ENCODE data around the gene ADI1. TPM values are rescaled to one million over a fixed set of nuclear protein-coding genes. Genes with fewer than 3 reads are reported as not detected.

The ADI1 gene
- total RNA-seq, 1 donor from 2014 or later, result 195 TPM

DNA sequence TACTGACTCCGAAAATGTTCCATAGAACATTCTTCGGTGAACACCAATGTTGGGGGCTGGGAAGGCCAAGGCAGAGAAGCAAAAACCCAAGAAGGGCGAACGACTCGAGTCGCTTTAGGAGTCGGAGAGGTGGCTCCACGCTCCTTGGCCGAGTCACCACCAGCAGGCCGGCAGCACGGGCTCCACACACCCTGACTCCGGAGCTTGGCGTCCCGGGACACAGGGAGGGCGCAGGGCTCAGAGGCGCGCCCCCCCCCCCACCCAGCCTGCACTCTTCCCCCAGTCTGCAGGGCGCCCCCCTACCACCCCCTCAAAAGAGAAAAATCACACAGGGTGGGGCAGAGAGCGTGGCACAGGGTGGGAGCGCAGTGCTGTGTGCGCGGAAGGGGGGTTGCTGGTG is 7.5 kb upstream of the ADI1 start:
- Histone ChIP-seq H3K27me3 (ENCODE audit: low read depth) (no peaks in the 10 kb centered on the region), H3K9me3 (replicated peaks) (no peaks in the 10 kb centered on the region), H3K4me1 (peaks cover 42% of the 10 kb centered on the region), H3K4me3 (no peak overlapping the region), H3K27ac (replicated peaks) (no peak overlapping the region), H3K36me3 (peaks cover 10% of the 10 kb centered on the region)
- intact Hi-C loops (cut with micrococcal nuclease), result no loop called here
- TF ChIP-seq, protein P1, sequence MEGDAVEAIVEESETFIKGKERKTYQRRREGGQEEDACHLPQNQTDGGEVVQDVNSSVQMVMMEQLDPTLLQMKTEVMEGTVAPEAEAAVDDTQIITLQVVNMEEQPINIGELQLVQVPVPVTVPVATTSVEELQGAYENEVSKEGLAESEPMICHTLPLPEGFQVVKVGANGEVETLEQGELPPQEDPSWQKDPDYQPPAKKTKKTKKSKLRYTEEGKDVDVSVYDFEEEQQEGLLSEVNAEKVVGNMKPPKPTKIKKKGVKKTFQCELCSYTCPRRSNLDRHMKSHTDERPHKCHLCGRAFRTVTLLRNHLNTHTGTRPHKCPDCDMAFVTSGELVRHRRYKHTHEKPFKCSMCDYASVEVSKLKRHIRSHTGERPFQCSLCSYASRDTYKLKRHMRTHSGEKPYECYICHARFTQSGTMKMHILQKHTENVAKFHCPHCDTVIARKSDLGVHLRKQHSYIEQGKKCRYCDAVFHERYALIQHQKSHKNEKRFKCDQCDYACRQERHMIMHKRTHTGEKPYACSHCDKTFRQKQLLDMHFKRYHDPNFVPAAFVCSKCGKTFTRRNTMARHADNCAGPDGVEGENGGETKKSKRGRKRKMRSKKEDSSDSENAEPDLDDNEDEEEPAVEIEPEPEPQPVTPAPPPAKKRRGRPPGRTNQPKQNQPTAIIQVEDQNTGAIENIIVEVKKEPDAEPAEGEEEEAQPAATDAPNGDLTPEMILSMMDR (IDR thresholded peaks at IDR 0.05; ENCODE audit: borderline replicate concordance), result no peak
- DNase-seq, result no peak

DNA sequence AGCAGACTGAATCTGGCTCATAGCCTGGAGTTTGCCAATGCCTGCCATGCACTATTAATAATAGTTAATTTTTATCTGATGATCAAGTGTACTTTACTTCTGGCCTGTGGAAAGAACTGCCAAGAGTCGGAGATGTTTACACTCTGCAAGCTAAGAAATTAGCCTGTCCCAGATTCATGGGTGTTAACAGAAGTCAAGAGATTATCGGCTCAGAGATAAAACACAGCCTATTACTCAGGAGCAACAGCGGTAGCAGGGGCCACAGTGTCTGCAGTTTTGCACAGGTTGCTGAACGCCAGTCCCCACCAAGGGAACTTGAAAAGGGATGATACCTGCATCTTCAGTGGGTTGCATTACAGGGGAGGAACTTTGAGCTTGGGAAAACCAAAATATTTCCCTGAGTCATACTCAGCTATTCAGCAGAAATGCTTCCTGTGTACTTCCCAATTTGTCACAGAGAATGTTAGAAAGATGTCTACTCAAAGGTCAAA is 4.3 kb upstream of the ADI1 start:
- H3K27ac ChIP-seq (replicated peaks), result peak overlapping the region; percentile 85
- no peaks in the 10 kb centered on the region for H3K36me3 ChIP-seq
- intact Hi-C loops (cut with micrococcal nuclease), result no loop called here
- H3K4me3 ChIP-seq, result peak overlapping the region; percentile 15
- peaks cover 64% of the 10 kb centered on the region for H3K4me1 ChIP-seq
- no peaks in the 10 kb centered on the region for H3K9me3 ChIP-seq (replicated peaks)
- no peak for DNase-seq
- H3K27me3 ChIP-seq (ENCODE audit: low read depth), result no peaks in the 10 kb centered on the region
- TF ChIP-seq, protein P1 (IDR thresholded peaks at IDR 0.05; ENCODE audit: borderline replicate concordance), result no peak

DNA sequence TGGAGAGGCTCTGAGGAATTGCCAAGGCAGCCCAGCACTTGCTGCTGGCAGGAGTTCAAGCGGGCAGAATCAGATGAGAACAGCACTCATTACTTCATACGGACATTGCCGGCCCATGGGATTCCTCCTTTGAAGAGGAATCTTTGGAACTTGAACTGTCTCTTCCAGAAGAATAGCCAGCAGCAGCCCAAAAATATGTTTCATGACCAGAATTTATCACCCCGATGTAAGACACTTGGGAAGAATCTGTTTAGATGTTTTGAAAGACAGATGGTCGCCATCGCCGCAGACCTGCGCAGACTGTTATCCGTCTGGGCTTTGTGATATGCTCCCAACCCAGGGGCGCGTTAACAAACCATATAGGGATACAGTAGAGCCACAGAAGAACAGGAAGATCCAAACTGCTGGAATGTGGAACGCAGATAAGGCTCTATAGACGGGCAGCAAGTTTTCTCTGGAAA is 3.7 kb upstream of the ADI1 start:
- Histone ChIP-seq H3K9me3 (replicated peaks) (no peaks in the 10 kb centered on the region), H3K4me3 (peak overlapping the region; percentile 15), H3K4me1 (peaks cover 70% of the 10 kb centered on the region), H3K36me3 (no peaks in the 10 kb centered on the region), H3K27me3 (ENCODE audit: low read depth) (no peaks in the 10 kb centered on the region), H3K27ac (replicated peaks) (peak overlapping the region; percentile 85)
- no peak for DNase-seq
- intact Hi-C loops (cut with micrococcal nuclease), result no loop called here
- TF ChIP-seq, protein P1 (IDR thresholded peaks at IDR 0.05; ENCODE audit: borderline replicate concordance), result no peak

DNA sequence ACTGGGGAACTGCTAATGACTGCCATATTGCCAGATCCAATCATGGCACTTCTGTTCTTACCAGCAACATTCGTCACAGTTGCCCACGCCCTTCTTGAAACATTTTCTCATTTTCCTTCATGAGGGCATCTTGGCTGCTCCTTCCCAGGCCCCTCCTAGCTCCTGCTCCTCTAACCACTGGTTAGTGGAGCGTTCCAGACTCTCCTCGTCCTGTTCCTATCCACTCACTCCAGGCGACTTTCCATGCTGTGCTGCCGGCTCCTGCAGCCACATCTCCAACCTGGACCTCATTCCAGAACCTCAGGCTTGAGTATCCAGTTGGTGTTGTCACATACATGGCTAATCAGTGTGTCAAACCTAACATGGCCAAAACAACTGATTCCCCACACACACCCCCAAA is 1.3 kb upstream of the ADI1 start:
- H3K4me1 ChIP-seq, result peaks cover 81% of the 10 kb centered on the region
- no peak for DNase-seq
- H3K9me3 ChIP-seq (replicated peaks), result peaks cover 3% of the 10 kb centered on the region
- TF ChIP-seq, protein P1 (IDR thresholded peaks at IDR 0.05; ENCODE audit: borderline replicate concordance), result no peak
- no peak overlapping the region for H3K4me3 ChIP-seq
- intact Hi-C loops (cut with micrococcal nuclease), result no loop called here
- no peaks in the 10 kb centered on the region for H3K27me3 ChIP-seq (ENCODE audit: low read depth)
- peak overlapping the region; percentile 43 for H3K27ac ChIP-seq (replicated peaks)
- H3K36me3 ChIP-seq, result peaks cover 5% of the 10 kb centered on the region

DNA sequence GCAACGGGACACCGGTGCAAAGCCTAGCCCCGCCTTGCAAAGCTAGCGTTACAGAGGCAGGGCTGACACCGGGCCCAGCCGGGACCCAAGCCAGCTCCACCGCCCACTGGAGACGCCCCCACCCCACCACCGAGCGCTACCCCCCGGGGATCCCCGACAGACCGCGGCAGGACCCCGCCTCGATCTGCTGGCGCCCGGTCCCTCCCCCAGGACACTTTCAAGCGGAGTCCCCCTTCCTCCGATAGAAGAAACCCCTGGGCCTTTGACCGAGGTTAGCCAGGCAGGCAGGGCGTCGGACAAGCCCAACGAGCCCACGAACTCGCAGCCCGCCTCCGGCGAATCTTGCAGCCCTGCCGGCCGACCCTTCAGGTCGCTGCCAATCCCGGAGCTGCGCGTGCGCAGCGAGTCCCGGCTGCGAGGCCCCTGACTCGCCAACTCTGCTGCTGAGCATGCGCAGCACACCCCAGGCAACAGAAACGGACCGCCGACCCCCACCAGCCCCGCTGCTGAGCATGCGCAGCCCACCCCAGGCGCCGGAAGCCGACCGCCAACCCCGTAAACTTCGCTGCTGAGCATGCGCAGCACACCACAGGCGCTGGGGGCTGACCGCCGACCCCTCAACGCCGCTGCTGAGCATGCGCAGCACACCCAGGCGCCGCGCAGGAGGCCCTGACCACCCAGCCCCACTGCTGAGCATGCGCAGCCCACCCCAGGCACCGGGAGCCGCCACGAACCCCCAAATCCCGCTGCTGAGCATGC is 656 bp downstream of the ADI1 start:
- Histone ChIP-seq H3K36me3 (peaks cover 10% of the 10 kb centered on the region), H3K4me1 (peaks cover 63% of the 10 kb centered on the region), H3K27ac (replicated peaks) (peak overlapping the region; percentile 100), H3K4me3 (peak overlapping the region; percentile 96), H3K27me3 (ENCODE audit: low read depth) (no peaks in the 10 kb centered on the region), H3K9me3 (replicated peaks) (peaks cover 8% of the 10 kb centered on the region)
- intact Hi-C loops (cut with micrococcal nuclease), result no loop called here
- peak; percentile 98 for DNase-seq
- TF ChIP-seq, protein P1 (IDR thresholded peaks at IDR 0.05; ENCODE audit: borderline replicate concordance), result no peak

All from left ventricle myocardium inferior (tissue), 1 donor.